HCEC 1CT (cell line): ENCODE measurements around the gene RPUSD2.

ENCODE experiments used
- DNase-seq: peaks from one replicate; pipeline ENCODE4 v3.0.0-alpha.2; 2017

Gene RPUSD2

GRCh38 chr15:40623361-40623760, 54.3 kb downstream of the RPUSD2 start:
- DNase-seq = no peak
